Fibroblast of skin of right biceps (primary cell): ENCODE results near the gene CCDC187.

Source experiments
- DNase-seq: peaks from one replicate; pipeline ENCODE4 v3.0.0-alpha.2; 2013

The CCDC187 gene

DNA sequence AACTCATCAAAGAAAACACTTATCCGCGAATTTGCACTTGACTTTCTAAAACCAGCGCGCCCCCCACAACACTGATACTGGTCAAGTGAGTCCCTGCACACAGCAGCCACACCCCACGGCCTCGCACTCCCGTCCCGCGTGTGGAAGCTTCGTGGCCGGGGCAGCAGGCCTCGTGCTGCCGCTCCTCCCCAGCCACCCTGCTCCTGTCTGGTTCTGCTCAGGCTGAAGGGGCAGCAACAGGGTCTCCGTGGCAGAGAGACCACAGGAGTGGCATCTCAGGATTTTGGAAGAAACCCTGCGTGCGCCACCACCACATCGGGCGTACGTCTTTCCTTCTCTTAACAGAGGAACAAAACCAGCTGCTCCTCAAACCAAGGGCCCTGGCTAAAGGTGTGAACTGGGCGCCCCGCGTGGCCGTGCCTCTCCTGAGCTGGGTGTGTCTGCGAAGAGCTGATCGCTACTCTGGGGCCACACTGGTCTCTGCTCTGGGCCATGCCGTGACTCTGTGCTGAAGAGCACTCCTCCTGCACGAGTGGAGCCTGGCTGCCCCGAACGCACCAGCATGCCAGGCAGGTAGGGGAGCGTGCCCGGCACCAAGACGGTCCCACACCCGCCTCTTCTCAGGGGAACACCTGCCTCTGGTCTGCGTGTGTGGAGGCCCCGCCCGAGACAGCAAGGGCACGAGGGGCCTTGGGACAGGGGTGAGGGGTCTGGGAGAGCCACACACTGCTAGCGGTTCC is 81.6 kb downstream of the CCDC187 start:
- DNase-seq, result no peak

DNA sequence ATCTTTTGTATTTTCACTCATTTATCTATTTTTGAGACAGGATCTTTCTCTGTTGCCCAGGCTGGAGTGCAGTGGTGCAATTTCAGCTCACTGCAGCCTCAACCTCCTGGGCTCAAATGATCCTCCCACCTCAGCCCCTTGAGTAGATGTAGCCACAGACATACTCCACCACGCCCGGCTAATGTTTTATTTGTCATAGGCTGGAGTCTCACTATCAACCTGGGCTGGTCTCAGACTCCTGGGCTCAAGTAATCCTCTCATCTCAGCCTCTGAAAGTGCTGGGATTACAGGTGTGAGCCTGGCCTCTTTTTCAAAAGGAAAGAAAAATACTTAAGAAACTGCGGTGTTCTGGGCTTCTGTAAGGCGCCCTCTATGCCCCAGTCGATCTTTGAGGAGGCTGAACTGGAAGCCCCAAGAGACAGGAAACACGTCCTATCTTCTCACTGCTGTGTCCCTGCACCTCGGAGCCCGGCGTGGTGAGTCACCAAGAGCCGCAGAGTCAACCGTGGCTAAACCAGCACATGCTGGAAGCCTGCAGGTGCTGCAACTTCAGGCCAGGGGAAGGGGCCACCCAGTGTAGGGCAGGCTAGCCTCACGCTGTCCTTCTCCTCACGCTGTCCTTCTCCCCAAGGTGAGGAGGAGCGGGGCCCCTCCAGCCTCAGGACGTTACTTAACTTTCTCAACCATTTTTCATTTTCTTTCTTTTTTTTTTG is 83.7 kb downstream of the CCDC187 start:
- peak; percentile 33 for DNase-seq

DNA sequence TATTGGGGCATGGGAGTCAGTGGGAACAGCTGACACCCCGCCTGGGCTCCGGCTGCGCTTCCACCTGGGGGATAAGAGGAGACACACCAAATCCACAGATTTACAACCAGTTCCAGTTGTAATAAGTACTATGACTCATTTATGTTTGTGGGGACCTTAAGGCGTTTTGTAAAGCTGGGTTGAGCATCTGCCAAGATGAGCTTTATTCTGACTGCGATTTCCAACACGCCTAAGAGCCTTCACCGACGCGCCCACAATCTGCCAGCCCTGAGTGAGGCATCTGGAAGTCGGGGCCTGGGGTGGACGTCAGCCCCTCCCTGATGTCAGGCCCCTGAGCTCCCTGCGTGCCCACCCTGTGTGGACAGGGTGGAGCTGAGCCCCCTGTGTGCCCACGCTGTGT is 84.6 kb downstream of the CCDC187 start:
- DNase-seq, result peak; percentile 28

DNA sequence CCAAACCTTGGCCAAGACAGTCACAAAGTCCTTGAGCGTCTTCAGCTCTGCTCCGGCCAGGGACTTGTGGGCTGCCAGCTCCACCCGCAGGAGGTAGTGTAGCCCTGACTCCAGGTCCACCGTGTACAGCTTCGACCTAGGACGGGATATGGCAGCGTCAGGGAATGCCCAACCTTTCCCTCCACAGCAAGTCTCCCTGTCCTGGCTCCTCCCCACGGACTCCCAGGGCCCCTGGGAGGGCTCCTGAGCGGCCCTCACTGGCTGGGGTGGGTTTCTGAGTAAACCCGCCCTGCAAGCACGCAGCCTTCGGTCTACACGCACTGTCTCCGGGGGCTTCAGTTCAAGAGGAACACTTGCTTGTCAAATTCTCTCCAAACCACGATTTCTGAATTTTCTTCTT is 85.2 kb downstream of the CCDC187 start:
- no peak for DNase-seq

DNA sequence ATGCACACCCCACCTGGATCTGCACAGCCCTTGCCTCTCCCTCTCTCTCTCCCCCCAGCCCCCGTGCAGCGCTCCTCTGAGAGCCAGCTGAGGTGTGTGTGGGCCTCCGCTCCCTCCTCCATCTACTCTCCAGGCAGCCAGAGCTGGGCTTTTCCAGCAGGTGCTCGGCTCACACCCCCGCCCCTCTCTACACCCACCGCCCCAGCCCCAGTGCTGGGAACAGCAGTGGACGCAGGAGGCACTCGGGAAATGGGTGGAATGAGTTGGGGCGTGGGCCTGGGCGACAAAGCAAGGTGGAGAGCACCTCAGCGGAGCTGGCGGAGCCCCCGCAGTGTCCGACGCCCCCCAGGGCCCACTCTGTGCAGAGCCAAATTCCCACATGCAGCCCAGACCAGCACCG is 85.6 kb downstream of the CCDC187 start:
- DNase-seq, result no peak

DNA sequence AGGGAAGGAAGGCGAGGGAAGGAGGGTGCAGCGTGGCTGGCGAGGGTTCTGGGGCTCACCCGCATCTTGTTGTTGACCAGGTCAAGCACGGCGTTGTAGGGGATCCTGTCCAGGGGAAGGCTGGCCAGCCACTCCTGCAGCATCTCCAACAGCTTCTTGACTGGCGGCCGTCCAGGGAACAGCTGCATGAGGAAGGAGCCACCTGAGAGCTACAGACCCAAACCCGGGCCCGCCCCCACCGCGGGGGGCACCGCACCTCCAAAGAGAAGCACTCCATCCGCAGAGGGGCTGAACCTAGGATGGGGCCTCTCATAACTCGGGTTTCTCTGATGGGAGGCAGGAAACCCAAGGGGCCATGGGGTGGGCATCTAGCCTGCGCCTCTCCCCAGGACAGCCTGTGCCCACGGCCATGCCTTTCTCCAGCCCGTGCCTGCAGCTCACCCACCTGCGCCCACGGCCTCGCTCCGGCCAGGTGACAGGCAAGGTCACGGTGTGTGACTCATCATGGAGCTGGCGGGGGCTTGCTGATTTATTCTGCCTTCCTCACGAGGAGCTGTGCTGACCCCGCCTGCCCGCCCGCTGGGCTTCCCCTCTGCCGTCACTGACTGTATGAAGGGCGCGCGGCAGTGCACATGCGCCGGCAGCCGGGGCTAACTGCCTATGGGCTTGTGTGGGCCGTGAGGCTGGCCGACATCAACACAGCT is 87.2 kb downstream of the CCDC187 start:
- DNase-seq, result no peak

DNA sequence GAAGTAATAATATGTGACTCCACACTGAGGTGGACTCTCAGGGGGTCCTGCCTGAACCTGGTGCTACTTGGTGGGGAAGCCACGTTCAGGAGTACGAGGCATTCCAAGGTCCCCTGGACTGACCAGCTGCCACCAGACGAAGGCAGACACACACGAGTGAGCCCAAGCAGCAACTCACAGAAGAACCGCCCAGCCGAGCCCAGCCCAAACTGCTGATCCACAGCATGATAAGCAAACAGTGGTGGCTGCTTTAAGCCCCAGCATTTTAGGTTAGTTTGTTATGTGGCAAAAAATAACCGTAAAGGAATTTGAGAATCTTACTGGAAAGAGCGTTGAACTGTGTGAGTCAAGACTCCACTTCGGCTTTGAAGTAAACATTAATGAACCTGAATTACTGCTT is 90.2 kb downstream of the CCDC187 start:
- DNase-seq, result no peak

DNA sequence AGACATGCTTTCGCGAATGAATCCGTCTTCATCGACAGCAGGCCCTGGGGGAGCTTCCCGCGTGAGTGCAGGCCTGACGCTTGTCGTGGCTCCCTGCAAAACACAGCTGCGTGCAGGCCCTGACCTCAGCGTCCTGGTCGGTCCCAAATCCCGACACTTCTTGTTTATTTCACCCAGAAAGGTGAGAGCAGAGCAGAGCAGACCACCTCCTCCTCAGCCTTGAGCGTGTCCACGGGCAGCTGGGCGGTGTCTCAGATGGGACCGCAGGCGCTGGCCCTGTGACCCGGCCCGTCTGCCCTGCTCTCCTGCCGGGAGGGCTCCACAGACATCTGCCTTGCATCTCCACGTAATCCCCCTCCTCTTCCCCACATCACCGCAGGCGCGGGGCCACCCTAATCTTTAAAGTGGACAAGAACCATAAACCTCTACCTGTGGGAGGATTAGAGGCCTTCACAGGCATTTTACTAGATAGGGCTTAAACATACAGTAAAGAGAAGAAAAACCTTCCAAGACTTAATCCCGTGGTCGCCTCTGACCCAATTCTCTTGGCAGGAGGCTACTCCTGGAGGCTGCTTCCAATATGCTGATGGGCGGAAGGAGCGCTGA is 91.4 kb downstream of the CCDC187 start:
- DNase-seq, result no peak

DNA sequence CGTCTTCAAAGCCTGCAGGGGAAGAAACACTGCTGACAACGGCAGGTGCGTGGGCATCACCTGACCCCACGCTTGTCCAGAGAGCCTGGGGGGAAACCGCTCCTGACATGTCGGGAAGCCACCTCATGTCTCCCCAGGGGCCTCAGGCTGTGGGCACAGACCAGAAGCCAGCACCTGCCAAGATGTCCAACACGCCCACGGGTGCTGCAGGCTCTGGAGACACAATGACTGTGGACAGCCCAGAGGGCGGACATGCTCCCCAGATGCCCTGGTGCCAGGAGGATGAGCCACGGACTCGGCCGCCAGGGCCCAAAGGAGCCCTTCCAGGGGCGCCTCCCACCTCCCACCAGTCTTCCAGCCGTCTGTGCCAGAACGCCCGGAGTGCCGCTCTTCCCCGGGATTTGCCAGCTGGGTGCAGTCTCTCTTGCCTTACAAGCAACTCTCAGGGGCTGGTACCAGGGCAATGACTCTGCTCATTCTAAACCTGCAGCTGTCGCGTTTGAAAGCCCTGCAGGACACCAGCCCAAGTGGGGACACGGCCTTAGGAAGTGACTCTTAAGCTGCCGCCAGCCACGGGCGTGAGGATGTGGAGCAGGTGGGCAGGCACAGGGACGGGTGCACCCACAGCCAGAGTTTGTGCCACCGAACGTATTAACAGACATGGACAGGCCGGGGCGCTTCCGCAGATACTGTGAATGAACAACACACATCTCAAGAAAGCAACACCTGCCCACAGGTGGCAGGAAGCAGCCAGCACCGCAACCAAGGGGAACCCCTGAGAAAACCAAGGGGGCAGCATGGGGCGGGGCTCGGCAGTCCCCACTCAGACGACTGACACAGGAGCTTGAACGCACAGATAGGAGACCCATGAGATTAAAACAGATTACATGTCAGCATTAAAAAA is 92.2 kb downstream of the CCDC187 start:
- DNase-seq, result no peak

DNA sequence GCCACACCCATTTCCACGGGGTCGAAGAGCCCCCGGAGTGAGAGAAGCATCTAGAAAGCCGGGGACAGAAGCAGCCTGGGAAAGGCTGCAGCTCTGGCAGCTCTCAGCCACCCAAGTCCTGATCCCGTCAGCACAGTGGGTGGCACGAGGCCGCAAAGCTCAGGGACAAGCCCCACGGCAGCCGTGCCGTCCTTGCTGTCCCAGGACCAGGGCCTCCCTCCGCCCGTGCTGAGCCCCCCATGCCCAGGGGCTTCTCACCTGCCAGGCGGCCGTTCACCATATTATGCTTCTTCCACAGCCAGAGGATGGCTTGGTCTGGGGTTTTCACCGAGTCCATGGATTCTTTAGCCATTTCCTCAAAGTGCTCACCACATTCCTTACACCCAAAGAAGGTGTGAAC is 92.9 kb downstream of the CCDC187 start:
- no peak for DNase-seq

DNA sequence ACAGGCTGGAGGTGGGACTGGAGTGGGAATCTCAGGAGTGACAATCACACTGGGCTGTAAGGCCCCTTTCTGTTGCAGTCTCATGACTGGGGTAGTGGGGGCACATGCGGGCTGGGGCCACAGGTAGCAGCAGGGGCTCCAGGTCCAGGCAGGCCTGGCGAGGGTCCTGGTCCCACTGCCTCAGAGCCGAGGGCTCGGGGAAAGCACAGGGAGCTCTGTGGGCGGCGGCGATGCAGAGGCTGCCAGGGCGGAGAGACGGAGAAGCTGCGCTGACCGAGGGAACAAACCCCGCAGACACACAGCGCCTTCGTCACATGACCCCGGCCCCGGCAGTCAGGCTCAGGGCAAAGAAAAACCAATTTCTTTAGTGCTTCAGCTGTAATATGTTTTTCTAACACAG is 93.6 kb downstream of the CCDC187 start:
- DNase-seq, result no peak

DNA sequence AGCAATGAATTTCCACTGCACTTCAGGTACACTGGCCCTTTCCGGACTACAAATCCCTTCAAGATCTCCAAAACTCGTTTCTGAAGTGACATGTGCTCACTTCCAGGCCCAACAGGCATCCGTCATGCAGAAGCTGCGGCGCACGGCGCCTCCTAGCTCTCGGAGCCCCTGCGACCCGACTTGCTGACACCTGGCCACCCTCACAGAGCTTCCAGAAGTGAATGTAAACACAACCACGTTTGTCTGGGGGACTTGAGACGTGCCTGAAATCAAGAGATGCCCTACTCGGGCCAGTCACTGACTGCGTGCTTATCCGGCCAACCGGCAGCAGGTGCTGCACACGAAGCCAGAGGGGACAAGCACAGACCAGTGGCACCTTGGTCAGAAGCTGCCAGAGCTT is 94.1 kb downstream of the CCDC187 start:
- DNase-seq, result no peak

DNA sequence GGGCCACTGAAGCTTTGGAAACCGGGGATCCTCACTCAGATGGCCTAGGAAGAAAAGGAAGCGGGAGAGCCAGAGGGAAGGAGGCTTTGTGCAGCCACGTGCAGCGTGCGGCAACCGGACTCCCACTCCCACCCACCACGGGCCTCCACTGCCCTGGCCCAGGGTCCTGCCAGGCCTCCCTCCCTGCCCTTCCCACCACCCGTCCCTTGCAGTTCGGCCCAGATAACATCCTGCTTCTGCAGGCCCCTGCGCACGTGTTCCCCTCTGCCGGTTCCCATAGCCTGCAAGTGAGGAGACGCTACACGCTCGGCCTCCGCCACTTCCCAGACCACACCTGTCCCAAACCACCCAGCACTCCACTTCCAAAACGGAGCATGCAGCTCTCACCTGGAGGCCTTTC is 94.7 kb downstream of the CCDC187 start:
- DNase-seq, result no peak

DNA sequence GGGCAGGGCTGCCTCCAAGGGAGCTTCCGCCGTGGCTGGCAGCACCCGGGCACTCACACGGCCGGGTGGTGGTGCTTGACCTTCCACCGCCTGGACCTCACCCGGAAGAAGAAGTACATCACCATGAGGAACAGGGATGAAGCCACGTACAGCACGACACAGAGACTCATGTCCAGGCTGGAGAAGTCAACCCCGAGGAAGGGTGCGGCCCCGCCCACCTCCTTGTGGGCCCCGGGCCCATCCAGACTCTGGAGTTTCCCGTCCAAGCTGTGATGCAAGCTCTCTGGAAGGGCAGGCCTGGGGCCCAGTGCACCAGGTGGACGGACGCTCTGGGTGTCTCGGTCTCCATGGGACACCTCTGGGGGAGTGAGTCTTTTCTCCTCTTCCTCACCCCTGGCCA is 95.2 kb downstream of the CCDC187 start:
- no peak for DNase-seq

DNA sequence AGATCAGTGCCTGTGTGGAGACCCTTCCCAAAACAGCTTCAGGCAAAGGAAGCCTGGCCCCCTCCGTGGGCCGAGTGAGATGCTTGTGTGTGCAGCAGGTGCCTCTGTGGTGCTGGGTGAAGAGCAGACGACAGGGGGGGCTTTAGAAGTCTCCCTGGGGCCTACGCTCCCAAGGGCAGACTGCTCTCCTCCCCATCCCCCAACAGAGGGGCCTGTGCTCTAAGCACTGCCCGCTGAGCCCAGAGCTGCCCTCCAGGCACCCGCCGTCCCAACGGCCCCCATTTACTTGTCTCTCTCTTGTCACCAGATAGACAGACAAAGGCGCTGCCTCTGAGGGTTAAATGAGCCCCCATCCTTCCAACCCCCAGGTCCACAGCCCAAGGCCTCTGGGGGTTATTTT is 96.3 kb downstream of the CCDC187 start:
- DNase-seq, result no peak

DNA sequence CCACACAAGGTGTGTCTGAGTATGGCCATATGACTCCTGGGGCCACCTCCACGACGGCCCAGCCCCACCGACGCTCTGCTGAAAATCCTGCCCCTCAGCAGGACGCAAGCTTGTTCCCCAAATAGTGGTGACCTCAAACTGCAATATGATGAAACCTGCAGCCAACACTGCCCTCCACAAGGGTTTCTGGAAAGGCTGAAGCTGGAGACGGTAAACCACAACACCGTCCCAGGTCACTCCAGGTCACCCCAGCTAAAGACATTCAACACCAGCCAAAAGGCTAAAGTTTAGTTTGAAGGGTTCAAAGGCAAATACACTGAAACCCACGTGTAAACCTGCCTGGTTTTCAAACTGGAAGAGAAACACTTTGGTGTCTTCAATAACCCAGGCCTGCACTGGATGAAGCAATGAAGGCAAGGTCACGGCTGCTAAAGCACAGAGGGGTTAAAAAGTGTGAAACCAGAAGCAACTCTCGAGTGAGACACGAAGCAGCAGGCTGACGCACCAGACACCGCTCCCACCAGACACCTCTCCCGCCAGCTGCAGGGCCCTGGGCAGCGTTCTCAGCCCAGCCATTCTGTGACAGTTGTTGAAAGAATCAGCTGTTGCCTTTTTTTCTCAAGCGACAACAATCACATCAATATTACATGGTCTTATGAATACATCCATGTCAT is 97.2 kb downstream of the CCDC187 start:
- no peak for DNase-seq

DNA sequence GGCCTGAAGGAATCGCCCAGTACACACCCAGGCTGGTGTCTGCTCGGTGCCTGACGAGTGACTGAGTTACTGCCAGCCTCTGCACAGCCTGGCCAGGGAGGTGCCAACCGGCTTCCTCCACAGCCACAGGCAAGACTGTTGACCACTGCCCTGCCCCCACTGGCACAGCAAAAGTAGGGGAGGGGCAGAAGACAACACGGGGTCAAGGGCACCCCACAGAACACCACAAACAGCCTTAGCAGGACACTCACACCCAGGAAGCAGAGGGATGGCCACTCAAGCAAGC is 98.2 kb downstream of the CCDC187 start:
- no peak for DNase-seq

DNA sequence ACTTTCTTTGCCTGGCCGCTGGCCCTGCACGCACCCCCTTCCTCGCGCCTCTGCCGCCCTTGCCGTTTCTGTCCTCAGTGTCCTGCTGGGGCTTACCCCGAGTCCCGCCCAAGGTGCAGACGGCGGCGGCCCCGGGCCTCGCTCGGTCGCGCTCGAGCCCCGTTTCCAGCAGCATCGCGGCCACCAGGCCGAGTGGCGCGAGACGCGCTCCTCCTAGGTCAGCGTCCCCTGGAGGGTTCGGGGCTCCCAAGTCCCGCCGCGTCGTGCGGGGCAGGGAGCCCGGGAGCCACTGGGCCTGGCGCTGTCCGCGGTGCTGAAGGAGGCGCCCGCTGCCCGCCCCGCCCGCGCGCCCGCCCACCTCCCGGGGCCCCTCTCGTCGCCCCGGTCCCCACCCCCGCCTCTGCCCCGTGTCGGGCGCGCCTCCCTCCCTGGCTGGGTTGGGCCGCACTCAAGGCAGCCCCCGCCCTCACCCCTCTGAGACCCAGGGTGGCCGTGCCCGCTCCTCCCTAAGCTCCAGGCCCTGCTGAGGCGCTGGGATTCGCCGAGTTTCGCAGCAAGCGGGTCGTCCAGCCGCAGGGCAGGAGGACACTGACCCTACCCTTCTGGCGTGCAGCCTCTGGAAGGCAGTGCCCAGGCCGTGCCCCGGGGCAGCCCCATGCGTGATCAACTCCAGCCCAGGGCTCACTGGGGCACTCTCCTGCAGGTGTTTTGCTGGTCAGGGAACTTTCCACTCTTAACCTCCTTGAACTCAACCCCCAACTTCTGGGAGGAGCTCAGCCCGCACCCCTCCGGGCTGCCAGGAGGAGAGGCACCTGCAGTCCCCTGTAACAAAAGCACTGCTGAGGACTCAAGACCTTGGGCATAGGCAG is 98.8 kb downstream of the CCDC187 start, which contains the start of gene LHX3:
LHX3 (minus strand) TSS at position 291 of the 869 bp plus-strand sequence; CDS start at position 175, 116 bp downstream.
- peak; percentile 30 for DNase-seq

DNA sequence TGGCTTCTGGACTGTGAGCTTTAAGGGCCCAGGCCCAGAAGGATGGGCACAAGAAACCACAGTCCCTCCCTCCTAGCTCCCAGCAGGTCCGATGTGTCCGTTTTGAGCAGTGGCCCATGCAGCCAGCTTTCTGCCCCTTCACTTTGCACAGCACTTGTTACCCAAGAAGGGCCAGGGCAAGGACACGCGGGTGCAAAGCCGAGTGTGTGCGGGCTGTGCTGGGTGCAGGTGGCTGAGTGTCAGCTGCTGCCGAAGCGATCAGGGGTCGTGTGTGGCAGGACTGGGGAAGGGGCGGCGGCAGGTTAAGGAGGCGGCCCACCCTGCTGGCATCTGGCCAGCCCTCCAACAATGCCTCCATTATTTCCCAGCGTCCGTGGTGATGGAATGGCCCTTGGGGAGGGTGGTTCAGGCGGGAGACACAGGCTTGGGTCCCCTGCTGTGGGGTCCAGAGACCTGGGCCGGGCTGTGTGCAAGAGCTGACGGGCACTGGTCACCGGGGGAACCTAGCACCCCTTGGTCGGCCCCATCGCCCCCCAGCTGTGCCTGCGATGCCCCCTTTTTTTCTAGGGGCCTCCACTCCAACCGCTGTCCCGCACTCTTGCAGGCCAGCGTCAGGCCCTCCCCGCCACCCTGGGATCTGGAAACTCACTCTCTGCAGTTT is 99.6 kb downstream of the CCDC187 start:
- DNase-seq, result no peak

DNA sequence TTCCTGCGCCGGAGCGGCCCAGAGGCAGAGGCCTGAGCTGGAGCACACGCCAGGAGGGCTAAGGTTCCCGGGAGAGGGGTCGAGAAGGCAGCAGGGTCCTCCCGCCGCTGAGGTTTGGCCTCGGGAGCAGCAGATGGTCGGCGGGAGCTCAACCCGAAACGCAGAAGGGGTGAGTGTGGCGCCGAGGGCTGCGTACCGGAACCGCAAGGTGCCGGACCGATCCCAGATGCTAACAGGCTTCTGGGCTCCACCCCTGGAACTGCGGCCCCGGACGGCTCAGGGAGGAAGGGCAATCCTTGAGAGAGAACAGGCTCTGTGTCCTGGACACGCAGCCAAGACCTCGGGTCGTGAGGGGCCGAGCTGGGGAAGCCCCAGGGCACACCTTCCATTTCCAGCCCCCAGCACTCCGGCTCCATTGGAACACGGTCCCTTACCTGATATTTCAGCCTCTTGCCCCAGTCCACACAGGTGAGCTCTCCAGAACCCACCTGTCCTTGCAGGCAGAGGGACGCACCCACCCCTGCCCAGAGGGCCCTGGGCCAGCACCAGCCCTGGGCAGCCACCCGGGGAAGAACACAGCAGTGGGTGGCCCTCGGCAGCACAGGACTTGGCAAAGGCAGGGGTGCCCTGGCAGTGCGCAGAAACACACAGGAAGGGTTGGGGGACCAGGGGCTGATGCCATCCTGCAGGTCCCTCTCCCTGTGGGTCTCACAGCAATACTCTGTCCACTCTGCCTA is 100.3 kb downstream of the CCDC187 start:
- no peak for DNase-seq
